Hypothalamus (tissue), 51 donors: ENCODE data around the gene RESF1.

Experiments
- DNase-seq, 51 donors: peaks; one replicate each; lab custom pipeline; 2025; lab: John Stamatoyannopoulos, UW

The RESF1 gene

GRCh38 chr12:31959701-31960391 is 631 bp downstream of the RESF1 start:
- peak in 47 of 51 donors; percentile 7 to 88 (median 62) for DNase-seq

DNA sequence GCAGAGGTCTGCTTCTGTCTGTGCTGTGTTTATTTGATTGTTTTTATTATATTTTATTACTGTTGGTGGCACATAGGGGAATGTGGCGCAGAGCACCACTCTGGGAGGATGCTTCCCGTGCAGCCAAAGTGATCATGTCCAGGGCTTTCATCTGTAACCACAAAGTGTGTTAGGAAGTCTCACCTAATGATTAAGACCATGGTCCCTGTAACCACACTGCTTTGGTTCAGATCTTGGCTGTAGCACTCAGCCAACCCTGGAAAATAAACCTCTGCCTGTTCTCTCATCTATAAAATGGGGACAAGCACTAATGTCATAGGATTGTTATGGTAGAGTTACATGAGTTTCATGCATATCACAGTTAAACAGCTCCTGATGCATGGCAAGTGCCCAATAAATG is 1.9 kb downstream of the RESF1 start:
- DNase-seq, result no peak

DNA sequence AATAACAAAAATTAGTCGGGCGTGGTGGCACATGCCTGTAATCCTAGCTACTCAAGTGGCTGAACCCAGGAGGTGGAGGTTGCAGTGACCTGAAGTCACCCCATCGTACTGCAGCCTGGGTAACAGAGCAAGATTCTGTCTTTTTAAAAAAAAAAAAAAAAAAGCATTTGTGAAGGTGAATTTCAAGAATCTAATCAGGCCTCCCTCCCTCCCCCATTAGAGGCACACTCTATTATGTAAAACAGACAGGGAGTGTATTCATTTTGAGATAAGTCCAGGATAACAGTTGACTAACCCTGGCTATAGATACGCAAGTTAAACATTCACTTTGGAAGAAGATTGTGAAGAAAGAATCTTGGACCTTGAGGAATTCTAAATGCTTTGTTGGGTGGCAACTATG is 2.9 kb downstream of the RESF1 start:
- no peak for DNase-seq

GRCh38 chr12:31964280-31964679 is 5.1 kb downstream of the RESF1 start:
- no peak for DNase-seq

DNA sequence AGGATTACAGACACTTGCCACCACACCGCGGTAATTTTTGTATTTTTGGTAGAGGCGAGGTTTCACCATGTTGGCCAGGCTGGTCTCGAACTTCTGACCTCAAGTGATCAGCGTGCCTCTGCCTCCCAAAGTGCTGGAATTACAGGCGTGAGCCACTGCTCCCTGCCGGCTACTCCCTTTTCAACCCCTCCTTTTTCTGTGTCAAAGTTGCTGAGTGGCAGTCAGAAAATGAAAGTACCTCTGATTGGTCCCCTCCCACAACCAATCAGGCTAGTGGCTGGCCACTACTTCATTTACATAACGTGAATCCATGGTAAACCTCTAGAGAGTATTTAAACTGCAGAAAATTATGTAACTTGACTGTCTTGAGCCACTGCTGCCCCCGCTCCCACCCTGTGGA is 5.9 kb downstream of the RESF1 start:
- no peak for DNase-seq

DNA sequence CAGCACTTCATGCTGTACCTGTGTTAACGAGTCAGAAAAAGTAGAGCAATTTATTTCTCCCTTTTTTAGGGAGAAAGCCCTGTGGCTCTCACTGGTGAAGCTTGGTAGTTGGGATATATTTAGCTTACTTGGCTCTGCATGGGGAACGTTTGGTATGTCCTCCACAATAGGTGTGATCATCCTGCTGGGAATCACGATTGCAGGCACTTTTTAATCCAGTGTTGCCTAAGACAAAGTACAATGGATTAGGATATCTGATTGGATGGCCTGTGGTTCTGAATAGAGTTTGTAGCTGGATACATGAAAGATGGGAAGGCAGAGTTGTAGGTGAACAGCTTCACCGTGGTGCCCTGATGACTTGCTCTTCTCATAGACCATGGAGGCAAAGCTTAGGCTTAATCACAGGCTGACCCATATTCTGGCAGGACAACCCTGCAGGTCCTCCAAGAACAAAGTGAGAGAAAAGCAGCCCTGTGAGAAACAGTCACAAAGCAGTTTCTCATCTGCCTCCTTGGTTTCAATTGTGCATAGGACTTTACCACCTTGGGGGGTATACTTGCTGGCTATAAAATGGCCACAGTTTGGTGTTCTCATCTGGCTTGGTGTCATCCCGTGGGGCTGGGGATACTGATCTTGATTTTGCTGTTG is 7.5 kb downstream of the RESF1 start:
- no peak for DNase-seq

DNA sequence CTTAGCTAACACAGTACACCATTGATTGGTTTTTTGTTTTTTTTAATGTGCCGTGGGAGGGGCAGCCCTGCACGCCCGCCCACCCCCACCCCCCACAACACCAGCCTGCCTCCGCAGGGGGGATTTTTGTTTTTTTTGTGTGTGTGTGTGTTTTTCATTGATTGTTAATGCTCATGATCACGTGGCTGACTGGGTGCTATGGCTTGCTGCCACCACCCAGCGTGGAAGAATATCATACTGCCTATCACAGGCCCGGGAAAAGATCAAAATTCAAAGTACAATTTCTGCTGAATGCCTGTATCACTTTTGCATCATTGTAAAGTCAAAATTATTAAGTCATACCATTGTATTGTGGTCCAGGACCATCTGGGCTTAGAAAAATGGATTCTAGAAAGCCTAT is 8.3 kb downstream of the RESF1 start:
- peak in 2 of 51 donors; percentile 0 to 7 for DNase-seq

DNA sequence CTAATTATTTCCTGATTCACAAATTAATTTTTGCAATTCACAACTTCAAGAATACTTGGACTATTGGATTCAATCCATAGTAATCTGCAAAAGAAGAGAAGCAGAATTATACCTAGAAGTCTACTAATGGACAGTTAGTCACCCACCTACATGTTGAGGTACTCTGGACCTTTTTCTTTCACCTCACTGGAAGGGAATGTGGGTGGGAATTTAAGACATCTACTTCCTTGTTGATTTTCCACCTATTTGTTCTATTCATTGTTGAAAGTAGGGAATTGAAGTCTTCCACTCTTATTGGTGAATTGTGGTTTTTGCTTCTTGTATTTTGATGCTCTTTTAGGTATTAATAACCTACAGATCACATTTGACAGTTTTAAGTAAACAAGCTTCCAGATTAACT is 11.0 kb downstream of the RESF1 start:
- no peak for DNase-seq

DNA sequence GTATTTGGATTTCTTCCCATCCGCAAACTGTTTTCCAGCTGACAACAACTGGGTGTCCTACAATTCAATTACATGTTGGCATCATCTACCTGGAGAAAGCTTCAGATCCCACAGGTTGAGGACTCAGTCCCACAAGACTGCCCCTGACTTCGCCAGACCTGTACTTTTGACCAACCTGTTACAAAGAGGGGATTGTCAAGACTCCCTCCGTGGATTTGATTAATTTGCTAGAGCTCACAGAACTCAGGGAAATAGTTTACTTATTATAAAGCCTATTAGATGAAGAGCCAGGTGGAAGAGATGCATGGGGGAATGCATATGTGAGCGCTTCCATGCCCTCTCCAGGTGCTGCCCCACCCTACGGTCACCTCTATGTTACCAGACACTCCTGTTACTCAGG is 14.6 kb downstream of the RESF1 start:
- no peak for DNase-seq

GRCh38 chr12:31974673-31975072 is 15.5 kb downstream of the RESF1 start:
- DNase-seq, result no peak

GRCh38 chr12:31984806-31985591 is 25.8 kb downstream of the RESF1 start:
- no peak for DNase-seq

GRCh38 chr12:31985832-31986231 is 26.6 kb downstream of the RESF1 start:
- no peak for DNase-seq

DNA sequence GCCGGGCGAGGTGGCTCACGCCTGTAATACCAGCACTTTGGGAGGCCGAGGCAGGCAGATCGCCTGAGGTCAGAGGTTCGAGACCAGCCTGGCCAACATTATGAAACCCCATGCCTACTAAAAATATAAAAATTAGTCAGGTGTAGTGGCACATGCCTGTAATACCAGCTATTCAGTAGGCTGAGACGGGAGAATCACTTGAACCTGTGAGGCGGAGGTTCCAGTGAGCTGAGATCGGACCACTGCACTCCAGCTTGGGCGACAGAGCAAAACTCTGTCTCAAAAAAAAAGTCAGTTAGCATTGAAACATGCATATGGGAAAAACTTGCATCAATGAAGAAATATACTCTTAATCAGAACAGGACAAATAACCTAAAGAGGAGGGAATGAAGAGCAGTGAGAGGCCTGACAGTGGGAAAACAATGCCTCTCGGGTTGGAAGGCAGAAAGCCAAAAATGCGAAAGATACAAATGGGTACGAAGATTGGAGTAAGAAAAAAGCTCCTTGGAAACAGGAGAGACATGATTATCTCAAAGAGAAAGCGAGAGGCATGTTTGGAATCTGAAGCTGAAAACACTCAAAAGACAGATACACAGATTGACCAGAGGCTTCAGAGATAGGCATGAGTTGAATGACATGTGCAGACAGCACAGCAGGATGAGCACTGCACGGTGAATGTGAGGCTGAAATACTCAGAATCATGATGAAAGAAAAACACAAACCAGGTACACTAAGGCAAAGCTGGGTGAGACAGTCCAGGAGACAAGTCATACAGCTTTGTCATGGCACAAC is 30.6 kb downstream of the RESF1 start:
- DNase-seq, result no peak

GRCh38 chr12:31991146-31991545 is 31.9 kb downstream of the RESF1 start:
- DNase-seq, result no peak

- no peak for DNase-seq
These were observed 32.6 kb downstream of the RESF1 start for GRCh38 chr12:31991815-31992214.

- no peak for DNase-seq
These were observed 40.5 kb downstream of the RESF1 start for GRCh38 chr12:31999692-32000091.

- no peak for DNase-seq
These were observed 41.3 kb downstream of the RESF1 start for GRCh38 chr12:32000373-32001005.

DNA sequence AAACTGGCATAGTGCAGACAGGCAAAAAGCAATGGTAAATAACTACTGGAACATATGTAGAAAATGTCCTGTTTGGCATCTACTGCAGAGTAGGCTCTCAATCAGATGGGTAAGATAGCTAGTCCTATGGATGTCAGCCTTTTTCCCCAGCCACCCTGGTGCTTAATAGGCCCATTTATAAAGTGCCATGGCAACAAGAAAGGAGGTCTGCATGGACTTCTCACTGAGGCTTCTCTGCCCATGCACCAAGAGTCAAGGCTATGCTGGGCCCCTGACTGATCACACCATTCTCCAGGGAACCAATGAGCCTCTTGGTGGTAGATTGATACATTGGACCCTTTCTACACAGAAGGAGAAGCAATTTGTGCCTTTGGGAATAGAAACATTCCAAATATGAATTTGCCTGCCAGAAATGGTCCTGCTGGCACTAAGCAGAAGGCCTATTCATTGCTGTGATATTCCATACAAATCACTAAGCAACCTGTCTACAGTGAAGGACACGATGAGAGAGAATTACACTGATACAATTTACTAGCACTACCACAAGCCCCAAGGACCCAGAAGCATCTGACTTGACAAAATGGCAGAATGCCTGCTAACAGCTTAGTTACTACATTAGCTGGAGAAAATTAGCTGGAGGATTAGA is 43.8 kb downstream of the RESF1 start:
- peak in 3 of 51 donors; percentile 3 for DNase-seq

DNA sequence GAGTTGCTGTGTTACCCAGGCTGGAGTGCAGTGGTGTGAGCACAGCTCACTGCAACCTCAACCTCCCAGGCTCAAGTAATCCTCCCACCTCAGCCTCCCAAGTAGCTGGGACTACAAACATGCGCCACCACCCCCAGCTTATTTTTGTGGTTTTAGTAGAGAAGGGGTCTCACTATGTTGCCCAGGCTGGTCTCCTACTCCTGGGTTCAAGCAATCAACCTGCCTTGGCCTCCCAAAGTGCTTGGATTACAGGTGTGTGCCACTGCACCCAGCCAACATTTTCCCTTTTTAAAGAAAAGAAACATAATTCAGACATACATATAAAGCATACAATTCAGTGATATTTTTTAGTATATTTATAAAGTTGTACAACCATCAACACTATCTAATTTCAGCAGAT is 44.4 kb downstream of the RESF1 start:
- DNase-seq, result no peak
